ENCODE data around the gene SFMBT2.

DNA sequence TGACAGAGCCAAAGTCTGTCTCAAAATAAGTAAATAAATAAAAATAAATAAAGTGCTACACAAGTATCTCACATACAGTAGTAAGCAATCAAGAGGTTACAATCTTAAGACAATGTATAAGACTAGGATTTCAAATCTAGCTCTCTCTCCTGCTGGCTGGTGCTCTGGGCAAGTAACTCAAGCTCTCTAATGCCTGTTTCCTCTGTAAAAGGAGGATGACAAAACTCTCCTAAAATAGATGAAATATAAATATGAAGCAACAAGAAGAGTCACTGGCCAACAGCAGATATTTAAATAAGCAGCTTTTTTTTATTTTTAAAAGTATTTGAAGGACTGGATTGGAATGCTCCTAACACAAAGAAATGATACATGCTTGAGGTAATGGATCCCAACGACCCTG is 7.2 kb downstream of the SFMBT2 start:
- TF ChIP-seq, protein P1, sequence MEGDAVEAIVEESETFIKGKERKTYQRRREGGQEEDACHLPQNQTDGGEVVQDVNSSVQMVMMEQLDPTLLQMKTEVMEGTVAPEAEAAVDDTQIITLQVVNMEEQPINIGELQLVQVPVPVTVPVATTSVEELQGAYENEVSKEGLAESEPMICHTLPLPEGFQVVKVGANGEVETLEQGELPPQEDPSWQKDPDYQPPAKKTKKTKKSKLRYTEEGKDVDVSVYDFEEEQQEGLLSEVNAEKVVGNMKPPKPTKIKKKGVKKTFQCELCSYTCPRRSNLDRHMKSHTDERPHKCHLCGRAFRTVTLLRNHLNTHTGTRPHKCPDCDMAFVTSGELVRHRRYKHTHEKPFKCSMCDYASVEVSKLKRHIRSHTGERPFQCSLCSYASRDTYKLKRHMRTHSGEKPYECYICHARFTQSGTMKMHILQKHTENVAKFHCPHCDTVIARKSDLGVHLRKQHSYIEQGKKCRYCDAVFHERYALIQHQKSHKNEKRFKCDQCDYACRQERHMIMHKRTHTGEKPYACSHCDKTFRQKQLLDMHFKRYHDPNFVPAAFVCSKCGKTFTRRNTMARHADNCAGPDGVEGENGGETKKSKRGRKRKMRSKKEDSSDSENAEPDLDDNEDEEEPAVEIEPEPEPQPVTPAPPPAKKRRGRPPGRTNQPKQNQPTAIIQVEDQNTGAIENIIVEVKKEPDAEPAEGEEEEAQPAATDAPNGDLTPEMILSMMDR (IDR thresholded peaks at IDR 0.05), result no peak
- TF ChIP-seq JUNB (IDR thresholded peaks at IDR 0.05), result no peak
- TF ChIP-seq ELK1 (IDR thresholded peaks at IDR 0.05; ENCODE audit: low read depth, low read length), result no peak
- no peak for TF ChIP-seq EP300 (IDR thresholded peaks at IDR 0.05)
- no peak for TF ChIP-seq NFE2L2 (conservative IDR thresholded peaks at IDR 0.05; ENCODE audit: low read length)
- TF ChIP-seq, protein P2, sequence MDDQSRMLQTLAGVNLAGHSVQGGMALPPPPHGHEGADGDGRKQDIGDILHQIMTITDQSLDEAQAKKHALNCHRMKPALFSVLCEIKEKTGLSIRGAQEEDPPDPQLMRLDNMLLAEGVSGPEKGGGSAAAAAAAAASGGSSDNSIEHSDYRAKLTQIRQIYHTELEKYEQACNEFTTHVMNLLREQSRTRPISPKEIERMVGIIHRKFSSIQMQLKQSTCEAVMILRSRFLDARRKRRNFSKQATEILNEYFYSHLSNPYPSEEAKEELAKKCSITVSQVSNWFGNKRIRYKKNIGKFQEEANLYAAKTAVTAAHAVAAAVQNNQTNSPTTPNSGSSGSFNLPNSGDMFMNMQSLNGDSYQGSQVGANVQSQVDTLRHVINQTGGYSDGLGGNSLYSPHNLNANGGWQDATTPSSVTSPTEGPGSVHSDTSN (IDR thresholded peaks at IDR 0.05), result no peak
- TF ChIP-seq REST (IDR thresholded peaks at IDR 0.05), result no peak
- TF ChIP-seq SREBF2 (IDR thresholded peaks at IDR 0.05), result no peak
